Panc1 (cell line): ENCODE measurements around the gene CFL2. TPM values are rescaled to one million over a fixed set of nuclear protein-coding genes. Genes with fewer than 3 reads are reported as not detected.
A peak's percentile ranks its signal among the peaks of the same experiment; 100 is the strongest.

Experiments used
- ATAC-seq: fragments of 200-7000 bp; cut with Tn5 transposase; 2 replicates; pipeline ENCODE4 v1.9.1; 2020; ENCODE audit warnings: mild to moderate bottlenecking, moderate library complexity
- BruUV-seq: library from RNA; stranded (reverse); fragments of 400-500 nt; replicated peaks from 2 replicates; lab custom pipeline; 2021; lab: Mats Ljungman, UMichigan
- CTCF ChIA-PET: fragments of 300-600 bp; sonication (Branson Sonifier 250); formaldehyde crosslinking; loops from one replicate; lab custom pipeline; 2022; ENCODE audit warnings: antibody characterized with exemption; lab: Charles Lee
- POLR2A ChIA-PET: fragments of 300-600 bp; sonication (Branson Sonifier 250); formaldehyde crosslinking; loops from one replicate; lab custom pipeline; 2022; ENCODE audit warnings: antibody characterized with exemption; lab: Charles Lee
- DNase-seq: peaks from one replicate; pipeline ENCODE4 v3.0.0-alpha.2; 2010; ENCODE audit warnings: low read depth, low spot score
- H3K27ac ChIP-seq: 2 replicates; pipeline ENCODE4 v1.5.1; 2011; ENCODE audit warnings: mild to moderate bottlenecking, low read length, inconsistent platforms
- H3K27me3 ChIP-seq: fragments of 200-500 bp; sonication (Bioruptor generic); 2 replicates; pipeline ENCODE4 v1.6.0; 2014; ENCODE audit warnings: low read length, inconsistent platforms; ENCODE audit not compliant: control insufficient read depth, insufficient read depth
- H3K36me3 ChIP-seq: fragments of 200-500 bp; sonication (Bioruptor generic); 2 replicates; pipeline ENCODE4 v1.5.1; 2014; ENCODE audit warnings: inconsistent platforms, mild to moderate bottlenecking, low read length, moderate library complexity; ENCODE audit not compliant: control insufficient read depth, insufficient read depth
- H3K4me1 ChIP-seq: 2 replicates; pipeline ENCODE4 v1.5.1; 2011; ENCODE audit warnings: inconsistent platforms, mild to moderate bottlenecking, low read length, moderate library complexity; ENCODE audit not compliant: control insufficient read depth, insufficient read depth
- H3K4me3 ChIP-seq, 2 experiments: 2 replicates each; pipeline ENCODE4 v1.5.1; 2011 to 2012; ENCODE audit warnings: low read depth in 2 of 2, low read length in 2 of 2, mild to moderate bottlenecking in 2 of 2, inconsistent platforms in 1 of 2, moderate library complexity in 1 of 2
- H3K9me3 ChIP-seq: fragments of 200-500 bp; sonication (Bioruptor generic); 2 replicates; pipeline ENCODE4 v1.5.1; 2014; ENCODE audit warnings: low read depth, mild to moderate bottlenecking, inconsistent platforms, low read length, moderate library complexity; ENCODE audit not compliant: control insufficient read depth, insufficient read depth
- CTCF ChIP-seq: fragments of 450-650 bp; IDR thresholded peaks from 2 replicates; pipeline ENCODE4 v1.5.1; 2017; ENCODE audit warnings: mild to moderate bottlenecking
- POLR2AphosphoS5 ChIP-seq: IDR thresholded peaks from 2 replicates; pipeline ENCODE4 v1.6.1; 2012; ENCODE audit warnings: mild to moderate bottlenecking, low read depth, low read length, moderate library complexity
- REST ChIP-seq, 2 experiments: IDR thresholded peaks; 2 replicates each; pipeline ENCODE4 v1.6.1; 2011 to 2012; ENCODE audit warnings: low read depth in 2 of 2, control low read depth in 1 of 2, low read length in 1 of 2, mild to moderate bottlenecking in 1 of 2, moderate library complexity in 1 of 2; ENCODE audit not compliant: insufficient read depth in 1 of 2
- SIN3A ChIP-seq: IDR thresholded peaks from 2 replicates; pipeline ENCODE4 v1.6.1; 2012; ENCODE audit warnings: low read depth, mild to moderate bottlenecking, low read length, moderate library complexity, borderline replicate concordance; ENCODE audit not compliant: insufficient read depth
- TCF7L2 ChIP-seq: IDR thresholded peaks from 2 replicates; pipeline ENCODE4 v1.6.1; 2011; ENCODE audit warnings: mild to moderate bottlenecking, low read depth, low read length, inconsistent platforms
- in situ Hi-C: cut with HindIII; loops from 2 replicates; pipeline ENCODE4 v1.10.0; 2016; ENCODE audit warnings: low sequenced_read_pairs, low pct_unique_long_range_greater_than_20kb
- intact Hi-C: fragments of 100-400 bp; cut with micrococcal nuclease; formaldehyde crosslinking; loops from one replicate; pipeline ENCODE4 v1.10.0; 2022; ENCODE audit not compliant: unreplicated experiment
- total RNA-seq: library from RNA; stranded (reverse); gene quantifications from one replicate; pipeline ENCODE4 v1.2.1, GENCODE V29; 2021; ENCODE audit not compliant: unreplicated experiment

CFL2 gene
- total RNA-seq, 1 experiment from 2014 or later = 79.7 TPM

- in situ Hi-C loops = no loop called here
- H3K4me3 ChIP-seq = no peak overlapping the region
- POLR2A ChIA-PET = no interaction called here
- H3K9me3 ChIP-seq = no peaks in the 10 kb centered on the region
- H3K27me3 ChIP-seq = no peaks in the 10 kb centered on the region
- no peaks in the 10 kb centered on the region; the same call in 1 of the 2 replicates for H3K36me3 ChIP-seq
- no peak for TF ChIP-seq TCF7L2
- TF ChIP-seq CTCF = no peak
- no peak for TF ChIP-seq SIN3A
- no peak for TF ChIP-seq POLR2AphosphoS5
- no peak for TF ChIP-seq REST (IDR thresholded peaks at IDR 0.05; ENCODE audit: insufficient read depth in 1 of 2, low read depth in 2 of 2, low read length in 1 of 2)
- DNase-seq (no peak), ATAC-seq (no peak)
- CTCF ChIA-PET = interaction anchor here (0.7 kb wide), 1 partner anchor 20 kb away, joined by 10 read pairs; no protein-coding TSS in a partner anchor
- BruUV-seq = no TSS peak
- H3K4me1 ChIP-seq = peaks cover 14% of the 10 kb centered on the region; the same call in 1 of the 2 replicates
- H3K27ac ChIP-seq = no peak overlapping the region; the same call in 1 of the 2 replicates
- intact Hi-C loops = no loop called here
These were observed 4.4 kb upstream of the CFL2 start for GRCh38 chr14:34718750-34719304.

DNA sequence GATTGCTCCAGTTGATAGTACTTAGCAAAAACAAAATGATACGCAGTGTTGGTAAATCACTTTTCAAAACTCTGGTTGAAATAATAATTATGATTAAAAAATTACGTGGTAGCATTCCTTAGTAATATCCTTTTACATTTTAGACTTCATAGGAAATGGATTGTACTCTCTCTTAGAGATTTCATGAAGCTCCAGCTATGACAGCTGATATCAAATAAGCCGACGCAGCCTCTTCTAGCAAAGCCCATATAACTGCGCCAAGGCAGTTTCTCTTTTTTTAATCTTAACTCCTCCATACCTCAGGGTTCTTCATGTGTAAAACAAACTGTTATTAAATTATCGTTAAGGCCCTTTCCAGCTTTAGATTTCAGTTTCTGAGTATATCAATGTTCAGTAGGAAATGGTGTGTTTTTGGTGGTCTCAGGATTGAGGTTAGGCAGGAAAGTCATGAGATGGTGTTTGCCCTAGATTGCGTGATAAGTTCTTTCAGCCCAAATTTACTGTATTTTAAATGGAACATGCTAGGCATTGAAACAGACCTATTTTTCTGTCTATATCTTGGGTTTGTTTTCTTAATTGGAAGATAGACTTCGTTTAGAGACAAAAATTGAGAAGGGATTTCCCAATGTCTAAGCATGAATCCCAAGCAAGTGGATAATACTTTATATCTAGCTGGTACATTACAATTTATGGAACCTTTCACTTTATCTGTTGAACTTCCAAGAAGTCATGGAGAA is 902 bp upstream of the CFL2 start:
- CTCF ChIA-PET = interaction anchor here (0.6 kb wide), 1 partner anchor 34 kb away, joined by 8 read pairs; no protein-coding TSS in a partner anchor
- in situ Hi-C loops = no loop called here
- POLR2A ChIA-PET = no interaction called here
- H3K9me3 ChIP-seq = no peaks in the 10 kb centered on the region
- peak overlapping the region; percentile 85 for H3K27ac ChIP-seq
- TF ChIP-seq TCF7L2 (peak; percentile 34; the same call in 1 of the 2 replicates), REST (IDR thresholded peaks at IDR 0.05; ENCODE audit: insufficient read depth in 1 of 2, low read depth in 2 of 2, low read length in 1 of 2) (no peak)
- H3K36me3 ChIP-seq = peaks cover 14% of the 10 kb centered on the region
- ATAC-seq (no peak), DNase-seq (no peak)
- intact Hi-C loops = no loop called here
- no peaks in the 10 kb centered on the region for H3K27me3 ChIP-seq
- peaks cover 35% of the 10 kb centered on the region for H3K4me1 ChIP-seq
- peak overlapping the region; percentile 66 to 80 for H3K4me3 ChIP-seq
- no TSS peak for BruUV-seq
